ENCODE results near the gene IGF2BP2. TPM values are rescaled to one million over a fixed set of nuclear protein-coding genes. Genes with fewer than 3 reads are reported as not detected.
A peak's percentile ranks its signal among the peaks of the same experiment; 100 is the strongest.
"Not testable (repeated sequence)": the region's sequence is repeated elsewhere in the genome, so short reads cannot be mapped to it uniquely, and the experiment has no call there.

IGF2BP2 gene
- not detected for polyA plus RNA-seq (2012; ENCODE audit: missing spikeins)

DNA sequence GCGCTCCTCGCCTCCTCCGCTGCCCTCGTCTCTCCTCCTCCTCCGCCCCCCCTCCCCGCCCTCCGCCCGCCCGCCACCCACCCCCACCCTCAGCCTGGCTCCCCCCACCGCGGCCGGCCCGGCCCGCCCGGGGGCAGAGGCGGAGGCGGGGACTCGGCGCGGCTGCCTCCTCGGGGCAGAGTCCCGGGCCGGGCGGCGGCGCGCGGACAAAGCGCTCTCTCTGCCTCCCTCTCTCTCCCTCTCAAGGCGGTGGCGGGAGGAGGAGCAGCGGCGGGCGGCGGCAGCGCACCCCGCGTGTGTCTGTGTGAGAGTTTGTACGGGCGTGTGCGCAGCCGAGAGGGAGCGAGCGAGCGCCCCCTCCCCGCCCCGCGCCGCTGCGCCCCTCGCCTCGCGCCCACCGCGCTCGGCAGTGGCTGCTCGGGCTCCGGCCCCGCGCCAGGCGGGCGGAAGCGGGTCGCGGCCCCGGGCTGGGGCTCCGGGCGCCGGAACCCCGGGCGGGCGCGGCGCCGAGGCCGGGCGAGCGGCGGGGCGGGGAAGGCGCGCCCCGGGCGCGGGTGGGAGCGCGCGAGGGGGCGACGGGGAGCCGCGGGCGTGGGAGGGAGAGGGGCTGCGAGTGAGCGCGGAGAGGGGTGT lies at the start of gene IGF2BP2:
TSS of gene IGF2BP2 (minus strand) at position 37 of the 633 bp plus-strand sequence. CDS start 82 bp downstream, outside the sequence.
- peak; percentile 53 for DNase-seq (ENCODE audit: insufficient read length)
- no peak for FAIRE-seq

DNA sequence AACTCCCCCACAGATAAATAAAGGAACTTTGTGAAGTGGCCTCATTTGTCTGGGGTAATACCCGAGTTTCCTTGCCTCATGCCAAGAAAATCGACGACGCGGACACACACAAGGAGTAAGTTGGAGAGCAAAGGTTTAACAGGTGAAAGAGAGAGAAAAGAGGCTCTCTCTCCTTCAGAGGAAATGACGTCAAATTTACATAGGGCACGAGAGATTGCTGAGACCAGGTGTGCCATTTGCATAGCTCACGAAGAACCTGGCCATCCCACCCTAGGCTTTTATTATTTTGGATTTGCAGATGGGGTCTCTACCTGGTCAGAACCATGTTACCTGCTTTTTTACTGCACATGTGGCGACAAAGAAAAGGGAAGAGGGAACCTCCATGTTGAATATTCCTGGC lies 49.3 kb upstream of the IGF2BP2 start:
- FAIRE-seq (no peak), DNase-seq (ENCODE audit: insufficient read length) (no peak)
- TF ChIP-seq POLR2A (IDR thresholded peaks at IDR 0.05; ENCODE audit: low read depth, low read length) (no peak), TAF1 (IDR thresholded peaks at IDR 0.05; ENCODE audit: borderline replicate concordance, low read depth, low read length) (no peak), POLR2AphosphoS5 (IDR thresholded peaks at IDR 0.05; ENCODE audit: low read depth, low read length) (no peak)

More for the DNA sequence above, at the start of gene IGF2BP2:
- TF ChIP-seq POLR2A (IDR thresholded peaks at IDR 0.05; ENCODE audit: low read depth, low read length) (no peak), TAF1 (IDR thresholded peaks at IDR 0.05; ENCODE audit: borderline replicate concordance, low read depth, low read length) (no peak), POLR2AphosphoS5 (IDR thresholded peaks at IDR 0.05; ENCODE audit: low read depth, low read length) (no peak)

DNA sequence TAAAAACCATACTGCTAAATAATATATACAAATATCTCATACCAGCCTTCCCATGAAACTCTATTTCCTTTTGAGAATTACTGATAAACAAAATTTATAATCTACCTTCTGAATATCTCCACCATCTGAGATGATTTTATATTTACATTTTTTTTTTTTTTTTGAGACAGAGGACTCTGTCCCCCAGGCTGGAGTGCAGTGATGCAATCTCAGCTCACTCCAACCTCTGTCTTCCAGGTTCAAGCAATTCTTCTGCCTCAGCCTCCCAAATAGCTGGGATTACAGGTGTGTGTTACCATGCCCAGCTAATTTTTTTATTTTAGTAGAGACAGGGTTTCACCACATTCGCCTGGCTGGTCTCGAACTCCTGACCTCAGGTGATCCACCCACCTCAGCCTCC lies 42.8 kb upstream of the IGF2BP2 start:
- DNase-seq (ENCODE audit: insufficient read length) (no peak), FAIRE-seq (no peak)
- TF ChIP-seq POLR2AphosphoS5 (IDR thresholded peaks at IDR 0.05; ENCODE audit: low read depth, low read length) (no peak), POLR2A (IDR thresholded peaks at IDR 0.05; ENCODE audit: low read depth, low read length) (no peak), TAF1 (IDR thresholded peaks at IDR 0.05; ENCODE audit: borderline replicate concordance, low read depth, low read length) (no peak)

DNA sequence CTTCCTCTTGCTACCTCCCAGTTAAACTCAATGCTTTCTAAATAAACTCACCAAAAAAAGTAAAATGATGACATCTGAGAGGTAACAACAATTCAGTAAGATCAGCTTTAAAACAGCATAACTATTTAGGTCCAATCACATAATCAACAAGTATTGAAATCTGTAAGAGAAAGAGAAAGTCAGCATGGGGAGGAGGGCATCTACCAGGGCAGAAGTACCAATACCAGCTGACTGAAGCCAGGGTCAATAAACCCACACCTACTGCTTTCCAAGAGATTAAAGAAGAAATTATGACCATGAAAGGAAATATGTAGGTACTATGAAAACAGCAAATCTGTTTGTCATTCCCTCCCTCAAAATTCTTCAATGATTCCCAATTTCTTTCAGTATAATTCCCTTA lies 42.2 kb upstream of the IGF2BP2 start:
- DNase-seq (ENCODE audit: insufficient read length) = no peak
- TF ChIP-seq POLR2AphosphoS5 (IDR thresholded peaks at IDR 0.05; ENCODE audit: low read depth, low read length) (no peak), POLR2A (IDR thresholded peaks at IDR 0.05; ENCODE audit: low read depth, low read length) (no peak), TAF1 (IDR thresholded peaks at IDR 0.05; ENCODE audit: borderline replicate concordance, low read depth, low read length) (no peak)
- no peak for FAIRE-seq

DNA sequence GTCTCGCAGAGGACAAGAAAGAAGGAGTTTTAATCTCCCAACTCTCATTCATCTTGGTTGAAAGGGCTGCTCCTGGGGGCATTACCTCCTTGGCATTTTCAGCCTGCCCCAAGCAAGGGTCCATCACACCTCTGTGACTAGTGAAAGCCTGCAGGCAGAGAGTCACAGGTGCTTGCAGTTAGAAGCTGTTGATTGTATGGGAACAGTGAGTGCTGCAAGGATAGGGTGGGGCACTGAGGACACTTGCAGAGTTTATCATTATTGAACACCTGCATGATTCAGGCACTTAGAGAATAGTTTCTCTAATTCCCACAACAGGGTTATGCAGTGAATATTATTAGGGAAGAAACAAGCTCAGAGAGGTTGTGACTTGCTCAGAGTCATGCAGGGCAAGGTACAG lies 41.7 kb upstream of the IGF2BP2 start:
- no peak for FAIRE-seq
- no peak for TF ChIP-seq TAF1 (IDR thresholded peaks at IDR 0.05; ENCODE audit: borderline replicate concordance, low read depth, low read length)
- TF ChIP-seq POLR2AphosphoS5 (IDR thresholded peaks at IDR 0.05; ENCODE audit: low read depth, low read length) = no peak
- TF ChIP-seq POLR2A (IDR thresholded peaks at IDR 0.05; ENCODE audit: low read depth, low read length) = no peak
- no peak for DNase-seq (ENCODE audit: insufficient read length)

DNA sequence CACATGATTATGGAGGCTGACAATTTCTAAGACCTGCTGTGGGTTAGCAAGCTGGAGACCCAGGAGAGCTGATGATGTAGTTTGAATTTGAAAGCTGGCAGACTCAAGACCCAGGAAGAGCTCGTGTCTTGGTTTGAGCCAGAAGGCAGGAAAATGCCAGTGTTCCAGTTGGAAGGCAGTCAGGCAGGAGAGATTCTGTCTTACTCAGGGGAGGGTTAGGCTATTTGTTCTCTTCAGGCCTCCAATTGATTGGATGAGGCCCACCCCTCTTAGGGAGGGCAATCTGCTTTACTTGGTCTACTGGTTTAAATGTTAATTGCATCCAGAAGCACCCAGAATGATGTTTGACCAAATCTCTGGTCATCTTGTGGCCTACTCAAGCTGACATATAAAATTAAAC lies 40.4 kb upstream of the IGF2BP2 start:
- TF ChIP-seq POLR2AphosphoS5 (IDR thresholded peaks at IDR 0.05; ENCODE audit: low read depth, low read length) (no peak), POLR2A (IDR thresholded peaks at IDR 0.05; ENCODE audit: low read depth, low read length) (no peak), TAF1 (IDR thresholded peaks at IDR 0.05; ENCODE audit: borderline replicate concordance, low read depth, low read length) (no peak)
- DNase-seq (ENCODE audit: insufficient read length) = no peak
- no peak for FAIRE-seq

DNA sequence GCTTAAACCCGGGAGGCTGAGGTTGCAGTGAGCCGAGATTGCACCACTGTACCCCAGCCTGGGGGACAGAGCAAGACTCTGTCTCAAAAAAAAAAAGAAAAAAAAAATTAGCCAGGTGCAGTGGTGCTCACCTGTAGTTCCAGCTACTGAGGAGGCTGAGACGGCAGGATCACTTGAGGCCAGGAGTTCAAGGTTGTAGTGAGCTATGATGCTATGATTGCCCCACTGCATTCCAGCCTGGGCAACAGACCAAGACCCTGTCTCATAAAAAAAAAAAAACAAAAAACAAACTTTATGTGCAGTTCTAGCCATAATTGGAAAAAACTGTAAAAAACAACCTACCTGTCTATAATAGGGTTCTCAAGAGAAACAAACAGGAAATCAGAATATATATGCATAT lies 39.9 kb upstream of the IGF2BP2 start:
- no peak for DNase-seq (ENCODE audit: insufficient read length)
- no peak for FAIRE-seq
- TF ChIP-seq POLR2A (IDR thresholded peaks at IDR 0.05; ENCODE audit: low read depth, low read length) (no peak), POLR2AphosphoS5 (IDR thresholded peaks at IDR 0.05; ENCODE audit: low read depth, low read length) (no peak), TAF1 (IDR thresholded peaks at IDR 0.05; ENCODE audit: borderline replicate concordance, low read depth, low read length) (no peak)

DNA sequence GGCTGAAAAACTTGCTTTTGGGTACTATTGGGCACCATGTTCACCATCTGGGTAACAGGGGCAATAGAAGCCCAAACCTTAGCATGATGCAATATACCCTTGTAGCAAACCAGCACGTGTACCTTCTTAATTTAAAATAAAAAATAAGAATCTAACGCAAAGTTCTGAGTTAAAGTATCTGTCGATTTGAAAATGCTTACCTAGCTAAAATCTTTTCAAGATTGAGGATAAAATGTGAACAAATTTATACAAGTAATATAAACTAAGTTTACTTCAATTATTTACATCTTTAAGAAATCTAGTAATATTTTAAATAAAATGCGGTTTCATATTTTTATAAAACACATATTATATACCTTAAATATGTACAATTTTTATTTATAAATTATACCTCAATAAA lies 38.1 kb upstream of the IGF2BP2 start:
- no peak for TF ChIP-seq POLR2A (IDR thresholded peaks at IDR 0.05; ENCODE audit: low read depth, low read length)
- no peak for TF ChIP-seq POLR2AphosphoS5 (IDR thresholded peaks at IDR 0.05; ENCODE audit: low read depth, low read length)
- TF ChIP-seq TAF1 (IDR thresholded peaks at IDR 0.05; ENCODE audit: borderline replicate concordance, low read depth, low read length) = no peak
- FAIRE-seq (no peak), DNase-seq (ENCODE audit: insufficient read length) (no peak)

DNA sequence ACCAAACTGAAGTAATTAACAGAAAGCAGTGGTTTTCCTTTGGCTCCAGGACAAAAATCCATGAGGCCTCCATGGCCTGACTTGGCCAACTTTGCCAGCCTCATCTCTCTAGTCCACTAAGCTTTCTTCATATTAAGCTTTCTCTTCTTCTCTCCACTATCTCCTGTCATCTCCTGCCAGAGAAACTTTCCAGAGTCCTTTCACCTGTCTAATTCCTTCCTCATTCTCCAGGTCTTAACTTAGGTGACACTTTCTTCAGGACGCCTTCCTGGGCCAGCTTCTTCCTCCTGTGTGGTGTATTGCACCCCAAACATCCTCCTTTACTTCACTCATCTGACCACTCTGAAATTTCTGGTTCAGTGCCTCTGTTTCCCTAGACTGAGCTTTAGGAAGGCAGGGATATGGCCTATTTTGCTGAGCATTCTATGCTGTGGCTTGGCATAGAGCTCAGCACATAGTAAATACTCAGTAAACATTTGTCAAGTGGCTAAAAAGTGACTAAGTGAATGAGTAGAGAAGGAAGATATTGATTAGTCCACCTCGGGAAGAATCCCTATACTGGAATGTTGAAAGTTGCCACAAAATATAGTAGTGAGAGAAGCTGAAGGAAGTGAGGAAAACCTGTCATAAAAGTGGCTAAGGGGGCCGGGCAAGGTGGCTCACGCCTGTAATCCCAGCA lies 34.6 kb upstream of the IGF2BP2 start:
- no peak for DNase-seq (ENCODE audit: insufficient read length)
- FAIRE-seq = no peak
- no peak for TF ChIP-seq TAF1 (IDR thresholded peaks at IDR 0.05; ENCODE audit: borderline replicate concordance, low read depth, low read length)
- no peak for TF ChIP-seq POLR2AphosphoS5 (IDR thresholded peaks at IDR 0.05; ENCODE audit: low read depth, low read length)
- no peak for TF ChIP-seq POLR2A (IDR thresholded peaks at IDR 0.05; ENCODE audit: low read depth, low read length)

DNA sequence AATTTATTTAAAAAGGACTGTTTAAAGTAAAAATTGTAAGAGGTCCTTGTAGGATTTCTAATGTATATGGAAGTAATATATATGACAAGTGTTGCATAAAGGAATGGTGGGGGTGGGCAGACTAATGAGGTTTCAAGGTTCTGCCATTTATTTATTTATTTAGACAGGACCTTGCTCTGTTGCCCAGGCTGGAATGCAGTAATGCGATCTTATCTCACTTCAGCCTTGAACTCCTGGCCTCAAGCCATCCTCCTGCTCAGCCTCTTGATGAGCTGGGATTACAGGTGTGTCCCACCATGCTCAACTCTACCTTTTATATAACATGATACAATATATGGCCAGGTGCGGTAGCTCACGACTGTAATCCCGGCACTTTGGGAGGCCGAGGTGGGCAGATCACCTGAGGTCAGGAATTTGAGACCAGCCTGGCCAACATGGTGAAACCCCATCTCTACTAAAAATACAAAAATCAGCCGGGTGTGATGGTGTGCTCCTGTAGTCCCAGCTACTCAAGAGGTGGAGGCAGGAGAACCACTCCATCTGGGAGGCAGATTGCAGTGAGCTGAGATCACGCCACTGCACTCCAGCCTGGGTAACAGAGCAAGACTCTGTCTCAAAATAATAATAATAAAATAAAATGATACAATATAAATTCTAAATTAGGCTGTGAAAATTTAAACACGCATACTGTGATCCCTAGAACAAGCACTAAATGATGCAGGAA lies 33.8 kb upstream of the IGF2BP2 start:
- no peak for FAIRE-seq
- DNase-seq (ENCODE audit: insufficient read length) = no peak
- TF ChIP-seq POLR2A (IDR thresholded peaks at IDR 0.05; ENCODE audit: low read depth, low read length) (no peak), POLR2AphosphoS5 (IDR thresholded peaks at IDR 0.05; ENCODE audit: low read depth, low read length) (no peak), TAF1 (IDR thresholded peaks at IDR 0.05; ENCODE audit: borderline replicate concordance, low read depth, low read length) (no peak)

DNA sequence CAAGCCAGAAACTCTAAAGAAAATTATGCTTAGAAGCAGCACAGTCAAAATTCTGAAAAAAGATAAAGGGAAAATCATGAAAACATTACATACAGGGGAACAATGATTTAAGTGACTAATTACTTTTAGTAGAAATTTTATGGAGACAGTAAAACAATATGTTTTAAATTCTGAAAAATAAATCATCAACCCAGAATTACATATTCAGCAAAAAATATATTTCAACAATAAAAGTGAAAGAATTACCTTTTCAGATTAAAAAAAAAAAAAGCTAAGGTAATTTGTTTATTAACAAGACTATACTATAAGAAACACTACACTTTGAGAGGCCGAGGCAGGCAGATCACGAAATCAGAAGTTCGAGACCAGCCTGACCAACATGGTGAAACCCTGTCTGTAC lies 32.4 kb upstream of the IGF2BP2 start:
- DNase-seq (ENCODE audit: insufficient read length) (no peak), FAIRE-seq (no peak)
- TF ChIP-seq POLR2AphosphoS5 (IDR thresholded peaks at IDR 0.05; ENCODE audit: low read depth, low read length) = no peak

DNA sequence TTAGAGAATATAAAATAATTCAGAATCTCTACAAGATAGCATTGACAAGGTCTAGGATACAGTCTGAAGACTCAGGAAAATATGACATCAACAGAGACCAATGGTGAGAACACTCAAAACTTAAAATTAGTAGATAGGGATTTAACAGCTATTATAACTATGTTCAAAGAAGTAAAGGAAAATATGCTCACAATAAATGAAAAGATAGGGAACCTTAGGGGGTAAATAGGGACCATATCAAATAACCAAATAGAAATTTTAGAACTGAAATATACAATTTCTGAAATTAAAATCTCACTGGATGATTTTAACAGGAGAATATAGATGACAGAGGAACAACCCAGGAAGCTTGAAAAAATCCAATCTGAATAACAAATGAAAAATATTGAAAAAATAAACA lies 31.8 kb upstream of the IGF2BP2 start:
- no peak for TF ChIP-seq POLR2A (IDR thresholded peaks at IDR 0.05; ENCODE audit: low read depth, low read length)
- TF ChIP-seq POLR2AphosphoS5 (IDR thresholded peaks at IDR 0.05; ENCODE audit: low read depth, low read length) = no peak
- TF ChIP-seq TAF1 (IDR thresholded peaks at IDR 0.05; ENCODE audit: borderline replicate concordance, low read depth, low read length) = no peak
- DNase-seq (ENCODE audit: insufficient read length) = no peak
- no peak for FAIRE-seq

DNA sequence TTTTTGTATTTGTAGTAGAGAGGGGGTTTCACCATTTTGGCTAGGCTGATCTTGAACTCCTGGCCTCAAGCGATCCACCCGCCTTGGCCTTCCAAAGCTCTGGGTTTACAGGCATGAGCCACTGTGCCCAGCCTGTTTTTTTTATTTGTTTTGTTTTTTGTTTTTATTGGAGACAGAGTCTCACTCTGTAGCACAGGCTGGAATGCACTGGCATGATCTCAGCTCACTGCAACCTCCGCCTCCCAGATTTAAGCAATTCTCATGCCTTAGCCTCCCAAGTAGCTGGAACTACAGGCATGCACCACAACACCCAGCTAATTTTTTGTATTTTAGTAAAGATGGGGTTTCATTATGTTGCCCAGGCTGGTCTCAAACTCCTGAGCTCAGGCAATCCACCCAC lies 28.9 kb upstream of the IGF2BP2 start:
- not testable (repeated sequence) for FAIRE-seq; DNase-seq (ENCODE audit: insufficient read length)

All from GM12892 (cell line).